DND-41 (cell line): ENCODE measurements around the gene KCNIP4.

ENCODE experiments used
- ATAC-seq: fragments of 200-7000 bp; cut with Tn5 transposase; 3 replicates; pipeline ENCODE4 v1.9.1; 2021; ENCODE audit warnings: low read depth; ENCODE audit not compliant: insufficient read depth
- DNase-seq: peaks from one replicate; pipeline ENCODE4 v3.0.0-alpha.2; 2020
- H2AFZ ChIP-seq: 2 replicates; pipeline ENCODE4 v1.6.0; 2012; ENCODE audit warnings: low read depth, low read length
- H3K27ac ChIP-seq: 2 replicates; pipeline ENCODE4 v1.5.1; 2012; ENCODE audit warnings: low read length, inconsistent platforms
- H3K27me3 ChIP-seq: fragments of 200-600 bp; sonication (generic); 2 replicates; pipeline ENCODE4 v1.6.0; 2012; ENCODE audit warnings: low read length, mild to moderate bottlenecking, inconsistent platforms; ENCODE audit not compliant: insufficient read depth, poor library complexity
- H3K36me3 ChIP-seq: 2 replicates; pipeline ENCODE4 v1.5.1; 2012; ENCODE audit warnings: low read length, inconsistent platforms; ENCODE audit not compliant: insufficient read depth
- H3K4me1 ChIP-seq: 2 replicates; pipeline ENCODE4 v1.5.1; 2012; ENCODE audit warnings: mild to moderate bottlenecking, low read length; ENCODE audit not compliant: insufficient read depth
- H3K4me2 ChIP-seq: 2 replicates; pipeline ENCODE4 v1.6.0; 2012; ENCODE audit warnings: mild to moderate bottlenecking, moderate library complexity, low read length, inconsistent platforms; ENCODE audit not compliant: insufficient read depth
- H3K4me3 ChIP-seq, 2 experiments: fragments of 200-600 bp in 1 of 2; shearing (Covaris generic) in 1 of 2; 2 replicates each; pipeline ENCODE4 v1.5.1; 2012 to 2016; ENCODE audit warnings: inconsistent platforms in 2 of 2, low read length in 2 of 2, mild to moderate bottlenecking in 2 of 2, low read depth in 1 of 2, moderate library complexity in 1 of 2
- H3K79me2 ChIP-seq: 2 replicates; pipeline ENCODE4 v1.6.0; 2012; ENCODE audit warnings: low read length, inconsistent platforms; ENCODE audit not compliant: insufficient read depth
- H3K9ac ChIP-seq: 2 replicates; pipeline ENCODE4 v1.6.0; 2012; ENCODE audit warnings: low read depth, mild to moderate bottlenecking, inconsistent platforms, low read length, moderate library complexity
- H3K9me3 ChIP-seq: 2 replicates; pipeline ENCODE4 v1.5.1; 2012; ENCODE audit warnings: low read length, moderate library complexity, mild to moderate bottlenecking, inconsistent platforms; ENCODE audit not compliant: insufficient read depth, severe bottlenecking
- H4K20me1 ChIP-seq: 2 replicates; pipeline ENCODE4 v1.6.0; 2012; ENCODE audit warnings: low read length; ENCODE audit not compliant: insufficient read depth
- EZH2 ChIP-seq: IDR thresholded peaks from 3 replicates; pipeline ENCODE4 v1.6.1; 2012; ENCODE audit warnings: borderline replicate concordance, low read depth, mild to moderate bottlenecking, moderate library complexity, low read length, inconsistent platforms; ENCODE audit not compliant: severe bottlenecking
- TF ChIP-seq, protein P1 (sequence below): IDR thresholded peaks from 2 replicates; pipeline ENCODE4 v1.5.1; 2012; ENCODE audit warnings: borderline replicate concordance, low read length, moderate library complexity, mild to moderate bottlenecking; ENCODE audit not compliant: poor library complexity, severe bottlenecking; ENCODE audit errors: extremely low read depth

Gene KCNIP4

DNA sequence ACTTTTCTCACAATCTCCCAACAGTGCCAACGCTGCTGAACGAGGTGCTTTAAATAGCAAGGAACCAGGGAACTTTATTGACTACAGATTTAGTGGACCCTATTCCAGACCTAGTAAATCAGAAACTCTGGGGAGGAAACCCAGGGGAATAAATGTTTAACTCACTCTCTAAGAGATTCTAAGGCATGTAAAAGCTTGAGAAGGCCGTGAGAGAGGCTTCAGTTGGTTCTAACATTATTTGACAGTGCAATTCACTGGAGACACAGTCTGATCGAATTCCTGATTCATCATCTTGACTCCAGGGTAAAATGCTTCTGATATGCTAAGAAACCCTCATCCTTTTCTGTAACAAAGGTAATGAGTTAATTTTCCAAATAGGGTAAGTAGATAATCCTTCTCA lies 494.4 kb downstream of the KCNIP4 start:
- H3K4me2 ChIP-seq = no peak overlapping the region
- DNase-seq (no peak), ATAC-seq (no peak)
- no peak overlapping the region for H3K27ac ChIP-seq
- no peaks in the 10 kb centered on the region for H3K79me2 ChIP-seq
- no peaks in the 10 kb centered on the region for H3K27me3 ChIP-seq
- no peak overlapping the region for H2AFZ ChIP-seq
- no peaks in the 10 kb centered on the region for H3K4me1 ChIP-seq
- no peak overlapping the region for H3K9ac ChIP-seq
- no peaks in the 10 kb centered on the region for H3K9me3 ChIP-seq
- H3K36me3 ChIP-seq = no peaks in the 10 kb centered on the region
- H3K4me3 ChIP-seq = no peak overlapping the region
- no peaks in the 10 kb centered on the region for H4K20me1 ChIP-seq
- TF ChIP-seq, protein P1, sequence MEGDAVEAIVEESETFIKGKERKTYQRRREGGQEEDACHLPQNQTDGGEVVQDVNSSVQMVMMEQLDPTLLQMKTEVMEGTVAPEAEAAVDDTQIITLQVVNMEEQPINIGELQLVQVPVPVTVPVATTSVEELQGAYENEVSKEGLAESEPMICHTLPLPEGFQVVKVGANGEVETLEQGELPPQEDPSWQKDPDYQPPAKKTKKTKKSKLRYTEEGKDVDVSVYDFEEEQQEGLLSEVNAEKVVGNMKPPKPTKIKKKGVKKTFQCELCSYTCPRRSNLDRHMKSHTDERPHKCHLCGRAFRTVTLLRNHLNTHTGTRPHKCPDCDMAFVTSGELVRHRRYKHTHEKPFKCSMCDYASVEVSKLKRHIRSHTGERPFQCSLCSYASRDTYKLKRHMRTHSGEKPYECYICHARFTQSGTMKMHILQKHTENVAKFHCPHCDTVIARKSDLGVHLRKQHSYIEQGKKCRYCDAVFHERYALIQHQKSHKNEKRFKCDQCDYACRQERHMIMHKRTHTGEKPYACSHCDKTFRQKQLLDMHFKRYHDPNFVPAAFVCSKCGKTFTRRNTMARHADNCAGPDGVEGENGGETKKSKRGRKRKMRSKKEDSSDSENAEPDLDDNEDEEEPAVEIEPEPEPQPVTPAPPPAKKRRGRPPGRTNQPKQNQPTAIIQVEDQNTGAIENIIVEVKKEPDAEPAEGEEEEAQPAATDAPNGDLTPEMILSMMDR = no peak
- TF ChIP-seq EZH2 = no peak

DNA sequence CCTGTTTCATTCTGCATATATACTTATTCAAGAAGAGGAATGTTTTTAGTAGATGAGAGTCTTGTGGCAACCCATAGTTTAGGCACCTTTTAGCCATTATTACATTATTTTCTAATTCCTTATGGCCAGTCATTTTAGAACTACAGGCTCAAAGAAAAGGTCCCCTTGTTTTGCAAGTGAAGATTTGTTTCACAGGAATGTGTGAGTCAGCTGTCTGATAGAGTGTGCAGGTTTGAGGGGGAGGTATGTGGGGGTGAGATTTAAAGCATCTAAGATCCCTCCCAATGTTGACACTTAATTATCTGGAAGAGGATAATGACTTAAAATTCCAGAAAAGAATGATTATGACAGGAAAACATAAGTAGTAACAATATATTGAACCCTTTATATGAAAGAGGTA lies 495.6 kb downstream of the KCNIP4 start:
- DNase-seq (no peak), ATAC-seq (no peak)
- Histone ChIP-seq H3K4me2 (no peak overlapping the region), H3K36me3 (no peaks in the 10 kb centered on the region), H3K27ac (no peak overlapping the region), H3K27me3 (no peaks in the 10 kb centered on the region), H3K79me2 (no peaks in the 10 kb centered on the region), H3K4me1 (no peaks in the 10 kb centered on the region), H3K9me3 (no peaks in the 10 kb centered on the region), H2AFZ (no peak overlapping the region), H4K20me1 (no peaks in the 10 kb centered on the region), H3K9ac (no peak overlapping the region), H3K4me3 (no peak overlapping the region)
- TF ChIP-seq, protein P1 = no peak
- no peak for TF ChIP-seq EZH2

DNA sequence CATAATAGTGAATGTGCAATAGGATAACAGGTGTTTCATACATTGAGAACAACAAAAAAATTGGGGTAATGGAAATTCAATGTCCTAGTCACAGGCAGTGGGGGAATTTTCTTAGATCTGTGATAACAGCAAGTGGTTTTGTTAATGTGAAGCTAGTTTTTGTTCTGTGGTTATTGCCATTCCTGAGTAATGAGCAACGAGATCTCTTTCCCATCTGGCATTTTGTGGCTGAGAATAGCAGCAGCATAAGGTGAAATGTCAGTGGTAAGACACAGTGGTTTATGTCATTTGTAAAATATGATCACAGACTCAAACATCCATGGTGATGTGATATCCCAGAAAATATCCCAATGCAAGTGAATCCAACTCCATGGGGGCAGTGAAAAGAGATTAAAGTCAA lies 497.5 kb downstream of the KCNIP4 start:
- no peaks in the 10 kb centered on the region for H3K9me3 ChIP-seq
- H3K4me2 ChIP-seq = no peak overlapping the region
- no peak overlapping the region for H3K27ac ChIP-seq
- TF ChIP-seq, protein P1 = no peak
- TF ChIP-seq EZH2 = no peak
- no peaks in the 10 kb centered on the region for H3K79me2 ChIP-seq
- H2AFZ ChIP-seq = no peak overlapping the region
- no peak overlapping the region for H3K4me3 ChIP-seq
- no peak for ATAC-seq
- H4K20me1 ChIP-seq = no peaks in the 10 kb centered on the region
- DNase-seq = no peak
- H3K36me3 ChIP-seq = no peaks in the 10 kb centered on the region
- no peaks in the 10 kb centered on the region for H3K4me1 ChIP-seq
- no peak overlapping the region for H3K9ac ChIP-seq
- no peaks in the 10 kb centered on the region for H3K27me3 ChIP-seq

GRCh38 chr4:21450331-21450730 lies 498.2 kb downstream of the KCNIP4 start:
- no peak for TF ChIP-seq EZH2
- TF ChIP-seq, protein P1 = no peak

More at GRCh38 chr4:21450331-21450730, 498.2 kb downstream of the KCNIP4 start:
- Histone ChIP-seq H4K20me1 (no peaks in the 10 kb centered on the region), H3K4me1 (no peaks in the 10 kb centered on the region), H3K27me3 (no peaks in the 10 kb centered on the region), H2AFZ (no peak overlapping the region), H3K79me2 (no peaks in the 10 kb centered on the region), H3K9me3 (no peaks in the 10 kb centered on the region), H3K27ac (no peak overlapping the region), H3K9ac (no peak overlapping the region), H3K4me2 (no peak overlapping the region), H3K36me3 (no peaks in the 10 kb centered on the region), H3K4me3 (no peak overlapping the region)
- DNase-seq (no peak), ATAC-seq (no peak)
